DMS79 treated with DMSO at 0.1 percent for 48 hours (cell line): ENCODE measurements around the gene CYP27C1.
"Not testable (repeated sequence)": the region's sequence is repeated elsewhere in the genome, so short reads cannot be mapped to it uniquely, and the experiment has no call there.

Source experiments
- DNase-seq: peaks from one replicate; lab custom pipeline; 2025; lab: John Stamatoyannopoulos, UW

The CYP27C1 gene

GRCh38 chr2:127170021-127170420 lies 50.1 kb downstream of the CYP27C1 start:
- no peak for DNase-seq

- DNase-seq: no peak
Measured at GRCh38 chr2:127169066-127169660, 50.9 kb downstream of the CYP27C1 start.

GRCh38 chr2:127166231-127166860 lies 53.8 kb downstream of the CYP27C1 start:
- DNase-seq: no peak

GRCh38 chr2:127165539-127165935 lies 54.6 kb downstream of the CYP27C1 start:
- DNase-seq: no peak

GRCh38 chr2:127164761-127165538 lies 55.1 kb downstream of the CYP27C1 start:
- no peak for DNase-seq

- DNase-seq: no peak
Measured at GRCh38 chr2:127163921-127164320, 56.2 kb downstream of the CYP27C1 start.

GRCh38 chr2:127163090-127163406 lies 57.1 kb downstream of the CYP27C1 start:
- not testable (repeated sequence) for DNase-seq

- DNase-seq: no peak
Measured at GRCh38 chr2:127162261-127163089, 57.6 kb downstream of the CYP27C1 start.

GRCh38 chr2:127161176-127162136 lies 58.6 kb downstream of the CYP27C1 start:
- DNase-seq: no peak

- no peak for DNase-seq
Measured at GRCh38 chr2:127160676-127161075, 59.4 kb downstream of the CYP27C1 start.

- DNase-seq: no peak
Measured at GRCh38 chr2:127159543-127159942, 60.6 kb downstream of the CYP27C1 start.

GRCh38 chr2:127158614-127159290 lies 61.3 kb downstream of the CYP27C1 start:
- no peak for DNase-seq

GRCh38 chr2:127157651-127158485 lies 62.2 kb downstream of the CYP27C1 start:
- no peak for DNase-seq

- DNase-seq: no peak
Measured at GRCh38 chr2:127157114-127157513, 63.0 kb downstream of the CYP27C1 start.

- DNase-seq: no peak
Measured at GRCh38 chr2:127155947-127156346, 64.2 kb downstream of the CYP27C1 start.

- DNase-seq: no peak
Measured at GRCh38 chr2:127155028-127155581, 65.0 kb downstream of the CYP27C1 start.

GRCh38 chr2:127154396-127154795 lies 65.7 kb downstream of the CYP27C1 start:
- no peak for DNase-seq

GRCh38 chr2:127153691-127154158 lies 66.4 kb downstream of the CYP27C1 start:
- DNase-seq: no peak

GRCh38 chr2:127150996-127151395 lies 69.1 kb downstream of the CYP27C1 start:
- no peak for DNase-seq
